ENCODE results near the gene ERICH3. TPM values are rescaled to one million over a fixed set of nuclear protein-coding genes. Genes with fewer than 3 reads are reported as not detected.

ERICH3 gene
- total and polyA plus RNA-seq, 10 of the 15 experiments (the other 5 are each of a cell fraction or from before 2014, with no cell fraction given), result 0.03 to 0.09 (median 0.08) TPM; not detected in 7

- Histone ChIP-seq H2AFZ (ENCODE audit: control insufficient read depth, low read depth, low read length) (no peak overlapping the region), H3K36me3 (ENCODE audit: control insufficient read depth in 2 of 2, insufficient read depth in 2 of 2, low read length in 1 of 2) (no peaks in the 10 kb centered on the region), H3K79me2 (ENCODE audit: control insufficient read depth, insufficient read depth, low read length) (no peaks in the 10 kb centered on the region), H3K9me3 (replicated peaks; ENCODE audit: control insufficient read depth, insufficient read depth, low read length) (no peaks in the 10 kb centered on the region), H3K27ac (ENCODE audit: control insufficient read depth, insufficient read depth) (no peak overlapping the region), H3K4me2 (ENCODE audit: control insufficient read depth, insufficient read depth) (no peak overlapping the region), H3K27me3 (replicated peaks in 1 of 2; ENCODE audit: control insufficient read depth in 2 of 2, insufficient read depth in 2 of 2, low read length in 1 of 2) (no peaks in the 10 kb centered on the region), H3K9ac (ENCODE audit: control insufficient read depth, insufficient read depth, low read length) (no peak overlapping the region), H3K4me1 (ENCODE audit: control insufficient read depth, insufficient read depth, low read length) (no peaks in the 10 kb centered on the region), H3K4me3 (no peak overlapping the region), H4K20me1 (ENCODE audit: control insufficient read depth, insufficient read depth) (no peaks in the 10 kb centered on the region)
- BruUV-seq (replicated peaks), result no TSS peak
- TF ChIP-seq HDAC2 (IDR thresholded peaks at IDR 0.05), result no peak
- no peak for TF ChIP-seq ZBTB11 (CRISPR knock-in tag; IDR thresholded peaks at IDR 0.05)
- TF ChIP-seq STAT3 (IDR thresholded peaks at IDR 0.05; ENCODE audit: low read depth, low read length), result no peak
- no peak for TF ChIP-seq FOXM1 (IDR thresholded peaks at IDR 0.05; ENCODE audit: low read depth, low read length)
- no peak for TF ChIP-seq SKIL (IDR thresholded peaks at IDR 0.05; ENCODE audit: low read depth, poor library complexity, severe bottlenecking)
- no peak for TF ChIP-seq REST (IDR thresholded peaks at IDR 0.05; ENCODE audit: low read depth, low read length)
- TF ChIP-seq ELK1 (IDR thresholded peaks at IDR 0.05; ENCODE audit: low read depth, low read length), result no peak
- no peak for TF ChIP-seq IKZF2 (IDR thresholded peaks at IDR 0.05)
- TF ChIP-seq EGR1 (IDR thresholded peaks at IDR 0.05; ENCODE audit: borderline replicate concordance in 1 of 2, low read depth in 2 of 2, low read length in 2 of 2), result no peak
- TF ChIP-seq SMARCA5 (IDR thresholded peaks at IDR 0.05), result no peak
- intact Hi-C loops (cut with micrococcal nuclease; ENCODE audit: unreplicated experiment), result no loop called here
- WGBS (ENCODE audit: insufficient coverage, insufficient replicate concordance, low lambda C conversion rate, missing lambda C conversion rate), result 38% methylated on average over 2 of the region's 2 CpGs
- SMC1A ChIA-PET (ENCODE audit: uncharacterized antibody, unreplicated experiment), result interaction anchor here (0.6 kb wide), 1 partner anchor 549 kb away, joined by 3 read pairs; no protein-coding TSS in a partner anchor
- FAIRE-seq (no peak), ATAC-seq (no peak), DNase-seq (ENCODE audit: low read depth, low spot score) (no peak)
- CTCF ChIA-PET, result no interaction called here
- POLR2A ChIA-PET, result no interaction called here
- RAD21 ChIA-PET (ENCODE audit: unreplicated experiment), result no interaction called here
- in situ Hi-C loops (cut with MboI), result no loop called here
Measured at GRCh38 chr1:74629283-74629682, 44.3 kb downstream of the ERICH3 start.
